NCI-H2196 treated with DMSO at 0.1 percent for 48 hours (cell line): ENCODE data around the gene DOCK6.

Source experiments
- DNase-seq: peaks from one replicate; lab custom pipeline; 2025; ENCODE audit not compliant: unreplicated experiment; lab: John Stamatoyannopoulos, UW

Gene DOCK6

DNA sequence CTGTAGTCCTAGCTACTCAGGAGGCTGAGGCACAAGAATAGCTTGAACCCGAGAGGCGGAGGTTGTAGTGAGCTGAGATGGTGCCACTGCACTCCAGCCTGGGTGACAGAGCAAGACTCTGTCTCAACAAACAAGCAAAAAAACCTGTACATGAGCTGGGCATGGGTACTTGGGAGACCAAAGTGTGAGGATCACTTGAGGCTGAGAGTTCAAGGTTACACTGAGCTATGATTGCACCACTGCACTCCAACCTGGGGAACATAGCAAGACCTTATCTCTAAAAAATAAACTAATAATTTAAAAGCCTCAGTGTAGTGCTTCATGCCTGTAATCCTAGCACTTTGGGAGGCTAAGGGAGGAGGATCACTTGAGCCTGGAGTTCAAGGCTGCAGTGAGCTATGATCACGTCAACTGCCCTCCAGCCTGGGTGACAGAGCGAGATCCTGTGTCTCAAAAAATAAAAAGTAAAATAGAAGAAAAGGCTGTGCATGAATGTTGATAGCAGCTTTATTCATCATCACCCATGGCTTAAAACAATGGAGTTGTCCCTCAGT, 12.3 kb upstream of the DOCK6 start:
- DNase-seq, result no peak

DNA sequence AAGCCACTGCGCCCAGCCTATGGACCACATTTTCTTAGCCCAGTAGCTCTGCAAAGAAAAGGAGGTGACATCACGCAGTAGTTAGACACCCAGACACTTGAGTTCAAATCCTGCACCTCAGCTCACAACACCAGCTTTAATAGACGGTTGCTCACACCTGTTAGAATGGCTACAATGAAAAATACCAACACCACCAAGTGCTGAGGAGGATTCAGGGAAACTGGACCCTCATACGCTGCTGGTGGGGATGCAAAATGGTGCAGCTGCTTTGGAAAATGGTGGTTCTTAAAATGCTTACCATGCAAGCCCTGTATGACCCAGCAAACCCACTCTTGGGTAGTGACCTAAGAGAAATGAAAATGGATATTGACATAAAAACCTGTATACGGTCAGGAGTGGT, 11.7 kb upstream of the DOCK6 start:
- no peak for DNase-seq

DNA sequence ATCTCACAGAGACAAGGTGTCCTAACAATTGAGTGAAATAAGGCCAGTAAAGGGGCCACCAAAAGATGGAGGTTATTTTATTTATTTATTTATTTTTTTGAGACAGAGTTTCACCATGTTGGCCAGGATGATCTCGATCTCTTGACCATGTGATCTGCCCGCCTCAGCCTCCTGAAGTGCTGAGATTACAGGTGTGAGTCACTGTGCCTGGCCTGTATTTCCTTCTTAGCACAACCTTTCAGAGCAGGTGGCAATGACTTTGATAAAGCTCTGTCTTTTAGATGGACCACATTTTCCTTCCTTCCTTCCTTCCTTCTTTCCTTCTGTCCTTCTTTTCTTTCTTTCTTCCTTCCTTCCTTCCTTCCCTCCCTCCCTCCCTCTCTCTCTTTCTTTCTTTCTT, 11.0 kb upstream of the DOCK6 start:
- DNase-seq, result no peak

DNA sequence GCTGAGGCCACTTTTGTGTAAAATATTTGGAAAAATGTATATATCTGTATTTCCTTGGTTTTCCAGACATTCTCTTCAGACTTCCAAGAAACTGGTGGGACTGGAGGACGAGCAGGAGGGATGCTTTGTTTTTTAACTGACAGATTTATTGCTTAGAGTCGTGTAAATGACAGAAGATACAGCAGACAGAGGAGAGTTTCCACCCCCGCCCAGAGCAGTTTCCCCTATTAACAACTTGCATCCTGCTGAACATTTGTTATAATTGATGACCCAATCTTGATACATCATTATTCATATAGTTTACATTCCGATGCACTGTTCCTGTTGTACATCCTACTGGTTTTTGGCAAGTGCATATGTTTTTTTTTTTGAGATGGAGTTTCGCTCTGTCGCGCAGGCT, 7.1 kb upstream of the DOCK6 start:
- no peak for DNase-seq

DNA sequence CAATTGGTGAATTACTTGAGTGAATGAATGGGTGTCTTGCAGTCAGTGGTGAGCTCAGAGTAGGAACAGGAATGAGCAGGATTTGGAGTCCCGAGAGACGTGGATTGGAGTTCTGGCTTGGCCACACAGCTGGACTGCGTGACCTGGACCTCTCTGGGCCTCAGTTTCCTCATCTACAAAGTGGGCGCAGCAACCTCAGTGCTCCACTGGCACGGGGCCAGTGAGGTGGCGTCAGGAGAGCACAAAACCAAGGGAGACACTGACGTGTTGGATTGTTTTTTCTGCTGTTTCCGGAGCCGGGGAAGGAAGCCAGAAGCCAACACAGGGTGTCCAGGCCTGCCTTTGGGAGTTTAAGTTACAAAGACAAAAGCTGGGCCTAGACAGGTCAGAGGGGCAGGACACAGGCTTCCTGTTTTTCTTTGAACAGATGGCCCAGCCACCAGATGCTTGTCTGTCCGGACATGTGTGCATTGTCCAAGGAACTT, 6.5 kb upstream of the DOCK6 start:
- DNase-seq, result peak; percentile 33

DNA sequence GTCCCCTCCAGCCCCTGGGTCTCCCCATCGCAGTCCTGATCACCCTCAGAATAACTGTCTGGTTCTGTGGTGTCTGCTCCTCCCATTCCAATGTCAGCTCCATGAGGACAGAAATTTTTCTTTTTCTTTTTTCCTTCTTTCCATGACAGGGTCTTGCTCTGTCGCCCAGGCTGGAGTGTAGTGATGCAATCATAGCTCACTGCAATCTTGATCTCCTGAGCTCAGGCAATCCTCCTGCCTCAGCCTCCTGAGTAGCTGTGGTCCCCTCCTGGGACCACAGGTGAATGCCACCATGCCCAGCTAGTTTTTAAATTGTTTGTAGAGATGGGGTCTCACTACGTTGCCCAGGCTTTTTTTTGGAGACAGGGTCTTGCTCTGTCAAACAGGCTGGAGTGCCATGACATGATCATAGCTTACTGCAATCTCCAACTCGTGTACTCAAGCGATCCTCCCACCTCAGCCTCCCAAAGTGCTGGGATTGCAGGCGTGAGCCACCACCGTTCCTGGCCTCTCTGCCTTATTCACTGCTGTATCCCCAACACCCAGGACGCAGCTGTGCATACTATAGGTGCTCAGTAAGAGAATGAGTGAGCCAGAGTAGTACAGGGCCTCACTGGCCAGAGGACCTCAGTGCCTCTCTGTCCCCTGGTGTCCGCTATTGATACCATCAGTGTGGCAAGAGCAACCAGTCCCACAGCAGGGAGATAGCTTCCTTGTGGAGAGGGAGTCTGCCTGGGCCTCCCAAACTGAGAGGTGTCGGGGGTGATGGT, 5.2 kb upstream of the DOCK6 start:
- DNase-seq, result no peak

DNA sequence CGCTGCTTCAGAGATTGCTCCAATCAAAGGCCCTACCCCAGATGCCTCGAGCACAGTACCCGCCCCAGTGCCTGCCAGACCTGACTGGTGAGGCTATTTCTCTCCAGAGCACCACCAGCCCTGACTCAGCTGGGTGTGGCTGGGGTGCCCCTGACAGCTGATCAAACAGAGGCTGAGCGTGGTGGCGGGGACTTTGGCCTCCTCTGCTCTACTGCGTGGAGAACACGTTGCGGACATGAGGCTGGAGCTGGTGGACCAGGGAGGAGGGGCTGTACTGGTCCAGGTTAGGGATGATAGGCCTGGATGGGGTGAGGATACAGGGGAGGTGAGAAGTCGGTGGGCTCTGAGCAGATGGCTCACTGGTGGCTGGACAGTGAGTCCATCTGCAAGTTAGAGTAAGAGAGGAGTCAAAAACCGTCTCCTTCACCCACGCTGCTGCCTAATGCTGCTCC, 3.5 kb upstream of the DOCK6 start:
- no peak for DNase-seq

DNA sequence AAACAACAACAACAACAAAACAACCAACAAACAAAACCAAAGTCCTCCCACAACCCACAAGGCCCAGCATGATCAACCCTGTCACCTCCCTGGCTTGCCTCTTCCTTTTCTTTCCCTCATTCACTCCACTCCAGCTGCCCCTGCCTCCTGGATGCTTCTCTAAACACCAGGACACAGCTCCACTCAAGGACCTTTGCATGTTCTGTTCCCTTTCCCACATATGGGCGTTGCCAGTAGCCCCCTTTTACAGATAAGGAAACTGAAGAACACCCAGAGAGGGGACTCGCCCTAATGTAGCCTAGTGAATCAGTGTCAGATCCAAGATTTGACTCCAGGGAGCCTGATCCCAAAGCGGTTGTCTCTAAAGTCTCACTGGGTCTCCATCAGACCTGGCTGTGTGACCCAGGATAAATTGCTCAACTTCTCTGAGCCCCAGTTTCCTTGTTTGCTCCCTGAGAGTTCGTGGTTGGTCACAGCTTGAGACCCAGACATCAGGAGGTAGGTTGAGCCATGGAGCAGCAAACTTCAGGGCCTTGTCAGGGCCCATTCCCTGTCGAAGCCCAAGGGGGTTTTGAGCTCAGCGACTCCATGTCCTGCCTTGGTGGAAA, 3.0 kb upstream of the DOCK6 start:
- no peak for DNase-seq

DNA sequence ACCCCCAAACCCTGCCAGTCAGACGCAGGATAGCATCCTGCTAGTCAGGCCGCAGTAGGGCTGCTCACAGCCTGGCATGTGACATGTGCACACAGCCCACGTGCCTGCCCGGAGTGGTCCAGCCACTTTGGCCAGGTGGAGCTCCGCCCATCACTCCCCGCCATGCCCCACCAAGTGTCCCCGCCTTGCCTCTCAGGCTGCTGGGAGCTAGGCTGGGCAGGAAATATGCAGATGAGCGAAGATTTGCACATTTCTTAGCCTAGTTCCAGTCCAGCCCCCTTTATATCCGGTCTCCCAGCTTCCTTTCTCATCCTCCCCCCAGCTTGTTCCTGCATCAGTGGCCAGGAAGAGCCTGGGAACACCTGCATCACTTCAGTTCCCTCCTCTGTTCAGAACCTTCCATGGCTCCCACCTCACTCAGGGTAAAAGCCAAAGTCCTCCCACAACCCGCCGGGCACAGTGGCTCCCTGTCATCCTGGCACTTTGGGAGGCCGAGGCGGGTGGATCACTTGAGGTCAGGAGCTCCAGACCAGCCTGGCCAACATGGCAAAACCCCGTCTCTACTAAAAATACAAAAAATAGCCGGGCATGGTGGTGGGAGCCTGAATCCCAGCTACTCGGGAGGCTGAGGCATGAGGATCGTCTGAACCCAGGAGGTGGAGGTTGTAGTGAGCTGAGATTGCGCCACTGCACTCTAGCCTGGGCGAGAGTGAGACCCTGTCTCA, 2.3 kb upstream of the DOCK6 start:
- no peak for DNase-seq

DNA sequence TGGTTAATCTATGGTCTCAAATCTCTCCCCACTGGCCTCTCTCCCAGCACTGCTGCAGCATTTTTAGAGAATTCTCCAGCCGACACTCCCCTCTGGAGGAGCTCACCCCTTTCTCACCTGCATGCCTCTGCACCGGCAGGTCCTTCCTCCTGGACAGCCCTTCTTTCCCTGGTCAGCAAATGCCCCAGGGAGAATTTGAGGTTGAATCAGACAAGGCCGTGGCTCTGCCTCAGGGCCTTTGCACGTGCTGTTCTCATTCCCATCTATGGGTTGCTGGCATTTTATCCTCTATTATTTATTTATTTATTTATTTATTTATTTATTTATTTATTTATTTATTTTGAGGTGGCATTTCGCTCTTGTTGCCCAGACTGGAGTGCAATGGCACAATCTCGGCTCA, 1.4 kb upstream of the DOCK6 start:
- DNase-seq, result no peak

DNA sequence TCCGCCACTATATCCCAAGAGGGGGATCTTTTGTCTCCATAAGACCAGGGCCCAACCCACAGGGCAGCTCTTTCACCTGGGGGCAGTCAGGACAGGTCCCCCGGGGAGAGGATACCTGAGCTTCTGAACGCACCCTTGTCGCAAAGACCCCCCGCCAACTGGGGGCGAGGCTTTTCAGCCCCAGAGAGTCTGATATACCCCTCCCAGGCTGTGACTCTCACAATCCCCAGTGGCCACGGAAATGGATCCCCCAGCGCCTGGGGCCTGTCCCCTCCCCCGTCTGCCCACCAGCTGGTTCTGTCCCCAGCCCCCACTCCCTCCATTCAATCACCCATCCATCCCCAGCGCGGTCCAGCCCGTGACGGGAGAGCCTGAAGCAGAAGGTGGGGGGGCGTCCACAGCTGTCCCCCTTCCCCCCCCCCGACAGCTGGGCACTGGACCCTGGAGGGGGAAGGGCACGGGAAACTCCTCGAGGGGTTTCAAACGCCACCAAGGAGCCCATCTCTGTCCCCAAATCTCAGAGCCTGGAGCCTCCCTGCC, 823 bp downstream of the DOCK6 start:
- DNase-seq, result no peak

DNA sequence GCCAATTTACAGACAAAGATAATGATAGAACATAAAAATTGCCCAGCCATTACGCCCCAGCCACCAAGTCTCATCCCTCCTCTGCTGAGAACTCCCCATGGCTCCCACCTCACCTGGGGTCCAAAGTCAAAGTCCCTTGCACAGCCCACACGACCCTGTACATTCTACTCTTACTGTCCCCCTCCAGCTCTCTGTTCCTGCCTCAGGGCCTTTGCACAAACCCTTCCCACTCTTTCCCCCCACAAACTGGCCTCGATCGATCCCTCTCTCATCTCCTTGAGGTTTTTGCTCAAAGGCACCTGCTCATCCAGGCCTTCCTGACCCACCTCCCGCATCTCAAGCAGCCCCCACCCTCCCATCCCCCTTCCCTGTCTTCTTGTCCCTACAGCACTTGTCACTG, 1.3 kb downstream of the DOCK6 start:
- no peak for DNase-seq

DNA sequence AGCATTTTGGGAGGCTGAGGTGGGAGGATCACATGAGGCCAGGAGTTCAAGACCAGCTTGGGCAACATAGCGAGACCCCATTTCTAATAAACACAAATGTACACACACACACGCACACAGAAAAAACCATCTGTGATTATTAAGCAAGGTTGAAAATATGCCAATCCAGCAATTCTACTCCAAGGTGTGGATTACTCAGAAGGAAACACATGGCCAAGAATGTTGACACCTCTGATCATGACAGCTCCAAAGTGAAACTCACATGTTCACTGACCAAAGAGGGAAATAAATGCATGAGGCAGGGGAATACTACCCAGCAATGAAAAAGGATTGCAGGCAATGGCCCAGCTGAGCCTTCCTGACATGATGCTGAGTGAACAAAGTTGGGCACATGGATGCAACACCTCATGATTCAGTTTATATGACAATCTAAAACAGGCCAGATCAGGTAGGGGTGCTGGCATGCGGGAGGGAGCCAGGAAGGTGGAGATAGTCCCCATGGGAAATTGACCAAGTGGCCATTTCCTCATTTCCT, 4.4 kb downstream of the DOCK6 start:
- DNase-seq, result no peak

DNA sequence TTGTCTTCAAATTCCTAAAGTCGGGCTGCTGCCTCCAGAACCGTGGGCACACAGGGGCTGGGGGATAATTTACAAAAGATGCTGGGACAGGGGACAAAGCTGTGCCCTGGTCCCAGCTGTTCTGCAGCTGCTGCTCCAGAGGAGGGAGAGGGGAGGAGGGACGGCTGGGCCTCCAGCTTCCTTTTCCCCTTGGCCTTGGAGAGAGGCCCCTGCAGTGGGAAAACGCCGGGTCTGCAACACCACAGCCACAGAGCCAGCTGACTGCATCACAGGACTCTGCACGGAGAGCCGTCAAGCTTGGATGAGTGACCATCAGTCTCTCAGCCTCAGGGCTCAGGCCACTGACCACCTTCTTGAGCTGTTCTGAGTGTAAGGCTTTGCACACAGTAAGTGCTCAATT, 6.1 kb downstream of the DOCK6 start:
- no peak for DNase-seq

DNA sequence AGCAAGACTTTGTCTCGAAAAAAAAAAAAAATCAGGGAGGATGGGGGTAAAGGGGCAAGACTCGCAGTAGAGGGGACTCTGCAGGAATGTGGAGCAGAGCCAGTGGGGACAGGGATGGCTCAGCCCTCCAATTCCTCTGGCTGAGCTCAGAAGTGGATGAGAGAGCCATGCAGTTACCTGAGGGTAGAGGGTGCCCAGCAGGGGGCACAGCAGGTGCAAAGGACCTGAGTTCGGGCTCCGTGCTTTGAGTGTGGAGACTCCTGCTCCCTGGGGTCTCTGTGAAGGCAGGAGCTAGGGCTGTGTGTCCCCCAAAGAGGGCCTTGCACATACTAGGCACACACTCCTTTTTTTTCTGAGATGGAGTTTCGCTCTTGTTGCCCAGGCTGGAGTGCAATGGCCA, 7.7 kb downstream of the DOCK6 start:
- DNase-seq, result no peak

DNA sequence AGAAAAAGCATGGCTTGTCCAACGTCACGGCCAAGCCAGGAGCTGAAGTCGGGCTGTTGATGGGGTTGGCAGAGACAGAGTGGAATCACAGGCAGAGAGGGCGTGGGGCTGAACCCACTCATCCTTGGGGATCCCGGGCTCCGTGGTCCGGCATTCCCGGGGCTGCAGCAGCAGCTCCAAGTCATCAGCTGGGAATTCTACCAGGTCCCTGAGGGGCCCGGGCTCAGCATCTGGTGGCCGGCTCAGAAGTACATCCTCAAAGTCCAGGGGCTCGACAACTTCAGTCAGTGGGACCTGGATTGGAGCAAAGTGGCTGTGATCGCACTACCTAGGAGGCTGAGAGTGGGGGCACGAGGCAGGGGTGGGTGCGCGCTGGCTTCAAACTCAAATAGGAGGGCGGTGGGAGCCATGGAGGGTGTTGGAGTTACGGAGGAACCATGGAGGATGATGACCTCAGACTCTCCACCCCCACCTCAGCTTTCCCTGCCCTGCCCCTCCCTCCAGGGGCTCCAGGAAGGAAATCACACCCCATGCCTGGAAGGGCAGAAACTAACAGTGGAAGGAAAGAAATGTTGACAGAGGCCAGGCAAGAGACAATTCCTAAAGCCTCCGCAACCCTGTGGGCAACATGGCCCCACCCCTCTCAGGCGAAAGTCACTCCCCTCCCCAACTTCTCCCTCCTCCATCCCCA, 9.5 kb downstream of the DOCK6 start:
- no peak for DNase-seq

DNA sequence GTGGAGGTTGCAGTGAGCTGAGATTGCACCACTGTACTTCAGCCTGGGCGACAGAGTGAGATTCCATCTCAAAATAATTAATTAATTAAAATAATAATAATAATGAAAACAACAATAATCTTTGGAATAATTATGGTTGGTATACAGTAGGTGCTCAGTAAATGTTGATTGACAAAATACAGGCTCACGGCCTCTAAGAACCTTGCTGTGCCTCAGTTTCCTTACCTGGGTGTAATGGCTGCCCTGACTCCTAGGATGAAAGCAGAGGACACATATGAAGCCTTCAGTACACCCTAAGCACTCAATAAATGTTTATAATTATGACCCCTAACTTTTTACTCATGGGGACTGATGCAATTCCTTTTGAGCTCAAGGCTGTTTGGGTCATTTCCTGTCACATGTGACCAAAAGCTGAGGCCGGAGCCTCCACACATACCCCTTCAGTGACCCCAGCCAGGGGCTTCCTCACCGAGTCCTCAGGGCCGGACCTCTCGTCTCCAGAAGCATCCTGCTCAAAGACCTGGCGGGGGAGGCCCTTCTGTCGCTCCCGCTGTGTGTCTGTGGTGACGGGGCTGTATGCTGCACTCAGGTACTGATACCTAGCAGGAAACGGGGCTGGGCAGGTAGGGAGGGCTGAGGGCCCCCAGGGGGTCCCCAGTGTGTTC, 10.5 kb downstream of the DOCK6 start:
- DNase-seq, result no peak

DNA sequence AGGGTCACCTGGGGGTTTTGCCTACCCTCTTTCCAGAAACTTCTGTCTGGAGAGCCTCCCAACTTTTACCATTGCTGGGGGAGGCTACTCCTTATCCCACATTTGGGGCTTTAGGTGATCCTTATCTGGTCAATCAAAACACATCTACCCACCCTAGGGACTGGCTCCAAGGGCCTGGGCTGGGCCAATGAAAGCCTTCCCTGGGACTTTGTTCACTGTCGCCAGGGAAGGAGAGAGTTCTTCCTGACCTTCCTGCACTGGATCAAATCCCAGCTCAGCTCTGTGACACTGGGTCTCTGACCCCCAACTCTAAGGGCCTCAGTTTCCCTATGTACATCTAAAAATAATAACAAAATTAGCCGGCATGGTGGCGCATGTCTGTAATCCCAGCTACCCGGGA, 11.1 kb downstream of the DOCK6 start:
- DNase-seq, result no peak

DNA sequence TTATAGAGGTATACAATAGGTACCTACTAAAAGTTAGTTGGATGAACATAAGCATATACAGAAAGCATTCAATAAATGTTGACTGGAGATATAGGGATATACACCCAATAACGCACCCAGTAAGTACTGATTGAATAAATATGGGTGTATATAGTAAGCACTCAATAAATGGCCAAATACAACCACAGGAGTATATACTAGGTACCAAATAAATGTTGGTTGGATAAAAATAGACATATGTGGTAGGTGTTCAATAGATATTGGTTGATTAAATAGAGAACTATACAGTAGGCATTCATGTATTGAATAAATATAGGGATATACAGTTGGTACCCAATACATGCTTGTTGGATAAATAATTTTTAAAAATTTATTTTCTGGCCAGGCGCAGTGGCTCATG, 13.5 kb downstream of the DOCK6 start:
- no peak for DNase-seq

DNA sequence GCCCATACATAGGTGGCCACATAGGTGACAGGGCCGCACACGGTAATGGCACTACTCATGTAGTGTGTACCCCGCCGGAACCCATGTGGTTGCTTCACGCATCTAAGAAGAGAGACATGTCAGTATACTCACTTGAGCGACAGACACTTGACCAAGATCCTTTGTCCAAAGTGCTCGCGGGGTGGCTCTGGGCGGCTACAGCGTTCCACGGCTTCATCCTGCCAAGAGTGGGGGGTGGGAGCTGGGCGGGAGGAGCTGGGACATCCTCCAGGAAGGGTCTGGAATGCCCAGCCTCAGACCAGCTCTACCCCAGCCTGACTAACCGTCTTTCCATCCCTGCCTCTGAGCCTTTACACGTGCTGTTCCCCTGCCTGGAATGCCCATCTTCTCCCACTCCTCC, 14.4 kb downstream of the DOCK6 start:
- DNase-seq, result no peak
